Ishikawa (cell line): Measurements from ENCODE around the gene MPO.

Source experiments
- CEBPB ChIP-seq: IDR thresholded peaks from 2 replicates; pipeline ENCODE4 v1.6.1; 2012
- CREB1 ChIP-seq: IDR thresholded peaks from 2 replicates; pipeline ENCODE4 v1.6.1; 2012; ENCODE audit warnings: low read depth
- EGR1 ChIP-seq: IDR thresholded peaks from 2 replicates; pipeline ENCODE4 v1.6.1; 2012
- EP300 ChIP-seq: IDR thresholded peaks from 2 replicates; pipeline ENCODE4 v1.6.1; 2012; ENCODE audit warnings: borderline replicate concordance
- FOXM1 ChIP-seq: IDR thresholded peaks from 2 replicates; pipeline ENCODE4 v1.6.1; 2012; ENCODE audit warnings: low read depth, borderline replicate concordance
- NFIC ChIP-seq: IDR thresholded peaks from 2 replicates; pipeline ENCODE4 v1.6.1; 2012
- RAD21 ChIP-seq: IDR thresholded peaks from 2 replicates; pipeline ENCODE4 v1.6.1; 2012; ENCODE audit warnings: low read depth
- TAF1 ChIP-seq: IDR thresholded peaks from 2 replicates; pipeline ENCODE4 v1.6.1; 2012; ENCODE audit warnings: low read depth, mild to moderate bottlenecking
- TCF12 ChIP-seq: IDR thresholded peaks from 2 replicates; pipeline ENCODE4 v1.6.1; 2012; ENCODE audit warnings: low read depth
- TEAD4 ChIP-seq: IDR thresholded peaks from 2 replicates; pipeline ENCODE4 v1.6.1; 2012
- YY1 ChIP-seq: IDR thresholded peaks from 2 replicates; pipeline ENCODE4 v1.6.1; 2012; ENCODE audit warnings: low read depth
- TF ChIP-seq, protein P1 (sequence below): IDR thresholded peaks from 2 replicates; pipeline ENCODE4 v1.6.1; 2012
- TF ChIP-seq, protein P2 (sequence below): IDR thresholded peaks from 2 replicates; pipeline ENCODE4 v1.6.1; 2012
- TF ChIP-seq, protein P3 (sequence below): IDR thresholded peaks from 2 replicates; pipeline ENCODE4 v1.6.1; 2012; ENCODE audit warnings: low read depth, mild to moderate bottlenecking

DNA sequence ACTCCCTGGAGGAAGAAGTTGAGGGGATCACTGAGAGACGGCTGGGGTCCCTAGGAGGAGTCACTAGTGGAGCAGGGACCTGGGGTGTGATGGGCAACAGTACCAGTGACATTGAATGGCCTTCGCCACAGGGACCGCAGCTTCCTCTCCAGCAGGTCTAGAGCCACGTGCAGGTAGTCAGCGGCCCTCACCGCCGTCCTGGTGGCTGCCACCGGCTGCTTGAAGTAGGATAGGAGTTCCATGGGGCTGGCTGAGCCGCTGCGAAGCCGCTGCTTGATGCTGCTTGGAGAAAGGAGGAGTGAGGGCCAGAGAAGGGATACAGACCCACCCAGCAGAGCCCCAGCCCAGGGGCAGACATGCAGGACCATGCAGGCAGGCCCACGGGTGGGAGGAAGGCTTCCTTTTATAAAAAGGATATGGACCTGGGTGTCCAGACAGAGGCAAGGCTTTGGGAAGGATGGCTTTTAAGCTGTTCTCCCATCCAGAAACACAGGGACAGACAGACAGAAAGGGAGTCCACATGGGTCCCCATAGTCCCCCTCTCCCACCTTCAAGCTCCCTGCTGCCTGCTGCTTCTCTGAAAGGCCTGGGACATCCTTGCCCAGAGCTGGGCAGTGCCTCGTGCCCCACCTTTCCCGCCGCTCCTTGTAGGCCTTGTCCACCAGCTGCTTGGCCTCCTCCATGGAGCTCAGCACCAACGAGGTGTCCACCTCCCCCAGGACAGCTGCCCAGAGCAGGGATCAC lies 827 bp downstream of the MPO start:
- TF ChIP-seq, protein P1, sequence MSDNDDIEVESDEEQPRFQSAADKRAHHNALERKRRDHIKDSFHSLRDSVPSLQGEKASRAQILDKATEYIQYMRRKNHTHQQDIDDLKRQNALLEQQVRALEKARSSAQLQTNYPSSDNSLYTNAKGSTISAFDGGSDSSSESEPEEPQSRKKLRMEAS, result no peak
- TF ChIP-seq, protein P2, sequence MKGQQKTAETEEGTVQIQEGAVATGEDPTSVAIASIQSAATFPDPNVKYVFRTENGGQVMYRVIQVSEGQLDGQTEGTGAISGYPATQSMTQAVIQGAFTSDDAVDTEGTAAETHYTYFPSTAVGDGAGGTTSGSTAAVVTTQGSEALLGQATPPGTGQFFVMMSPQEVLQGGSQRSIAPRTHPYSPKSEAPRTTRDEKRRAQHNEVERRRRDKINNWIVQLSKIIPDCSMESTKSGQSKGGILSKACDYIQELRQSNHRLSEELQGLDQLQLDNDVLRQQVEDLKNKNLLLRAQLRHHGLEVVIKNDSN, result no peak
- TF ChIP-seq EGR1, result no peak
- TF ChIP-seq, protein P3, sequence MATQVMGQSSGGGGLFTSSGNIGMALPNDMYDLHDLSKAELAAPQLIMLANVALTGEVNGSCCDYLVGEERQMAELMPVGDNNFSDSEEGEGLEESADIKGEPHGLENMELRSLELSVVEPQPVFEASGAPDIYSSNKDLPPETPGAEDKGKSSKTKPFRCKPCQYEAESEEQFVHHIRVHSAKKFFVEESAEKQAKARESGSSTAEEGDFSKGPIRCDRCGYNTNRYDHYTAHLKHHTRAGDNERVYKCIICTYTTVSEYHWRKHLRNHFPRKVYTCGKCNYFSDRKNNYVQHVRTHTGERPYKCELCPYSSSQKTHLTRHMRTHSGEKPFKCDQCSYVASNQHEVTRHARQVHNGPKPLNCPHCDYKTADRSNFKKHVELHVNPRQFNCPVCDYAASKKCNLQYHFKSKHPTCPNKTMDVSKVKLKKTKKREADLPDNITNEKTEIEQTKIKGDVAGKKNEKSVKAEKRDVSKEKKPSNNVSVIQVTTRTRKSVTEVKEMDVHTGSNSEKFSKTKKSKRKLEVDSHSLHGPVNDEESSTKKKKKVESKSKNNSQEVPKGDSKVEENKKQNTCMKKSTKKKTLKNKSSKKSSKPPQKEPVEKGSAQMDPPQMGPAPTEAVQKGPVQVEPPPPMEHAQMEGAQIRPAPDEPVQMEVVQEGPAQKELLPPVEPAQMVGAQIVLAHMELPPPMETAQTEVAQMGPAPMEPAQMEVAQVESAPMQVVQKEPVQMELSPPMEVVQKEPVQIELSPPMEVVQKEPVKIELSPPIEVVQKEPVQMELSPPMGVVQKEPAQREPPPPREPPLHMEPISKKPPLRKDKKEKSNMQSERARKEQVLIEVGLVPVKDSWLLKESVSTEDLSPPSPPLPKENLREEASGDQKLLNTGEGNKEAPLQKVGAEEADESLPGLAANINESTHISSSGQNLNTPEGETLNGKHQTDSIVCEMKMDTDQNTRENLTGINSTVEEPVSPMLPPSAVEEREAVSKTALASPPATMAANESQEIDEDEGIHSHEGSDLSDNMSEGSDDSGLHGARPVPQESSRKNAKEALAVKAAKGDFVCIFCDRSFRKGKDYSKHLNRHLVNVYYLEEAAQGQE, result no peak
- no peak for TF ChIP-seq YY1
- TF ChIP-seq CEBPB, result no peak
- no peak for TF ChIP-seq CREB1
- no peak for TF ChIP-seq TAF1
- TF ChIP-seq FOXM1, result no peak
- TF ChIP-seq EP300, result no peak
- TF ChIP-seq RAD21, result no peak
- no peak for TF ChIP-seq TEAD4
- no peak for TF ChIP-seq NFIC
- TF ChIP-seq TCF12, result no peak
